ENCODE data around the gene ACTN4.

The ACTN4 gene

GRCh38 chr19:38690832-38691231 is 43.4 kb downstream of the ACTN4 start:
- peaks cover 16% of the 10 kb centered on the region for H3K4me1 ChIP-seq
- H3K9me3 ChIP-seq: no peaks in the 10 kb centered on the region
- no peak overlapping the region for H3K4me3 ChIP-seq (ENCODE audit: low read depth, low read length)
- H3K27me3 ChIP-seq: no peaks in the 10 kb centered on the region
- no peak for TF ChIP-seq CTCF (IDR thresholded peaks at IDR 0.05; ENCODE audit: low read depth, low read length)
- H3K36me3 ChIP-seq: peaks cover 20% of the 10 kb centered on the region
- DNase-seq: no peak

- Histone ChIP-seq H3K27me3 (no peaks in the 10 kb centered on the region), H3K4me3 (ENCODE audit: low read depth, low read length) (peak overlapping the region; percentile 18; the same call in 1 of the 2 replicates), H3K36me3 (peaks cover 22% of the 10 kb centered on the region)
These were observed 44.5 kb downstream of the ACTN4 start for GRCh38 chr19:38691938-38692457.

GRCh38 chr19:38692458-38693379 is 45.3 kb downstream of the ACTN4 start:
- Histone ChIP-seq H3K9me3 (no peaks in the 10 kb centered on the region), H3K4me1 (peaks cover 16% of the 10 kb centered on the region), H3K4me3 (ENCODE audit: low read depth, low read length) (peak overlapping the region; percentile 18; the same call in 1 of the 2 replicates), H3K27me3 (no peaks in the 10 kb centered on the region), H3K36me3 (peaks cover 20% of the 10 kb centered on the region)
- no peak for TF ChIP-seq CTCF (IDR thresholded peaks at IDR 0.05; ENCODE audit: low read depth, low read length)
- DNase-seq: no peak

More at GRCh38 chr19:38691938-38692457, 44.5 kb downstream of the ACTN4 start:
- Histone ChIP-seq H3K9me3 (no peaks in the 10 kb centered on the region), H3K4me1 (peaks cover 16% of the 10 kb centered on the region)
- DNase-seq: peak; percentile 82
- TF ChIP-seq CTCF (IDR thresholded peaks at IDR 0.05; ENCODE audit: low read depth, low read length): no peak

GRCh38 chr19:38693380-38694223 is 46.2 kb downstream of the ACTN4 start:
- H3K4me3 ChIP-seq (ENCODE audit: low read depth, low read length): no peak overlapping the region
- no peaks in the 10 kb centered on the region for H3K9me3 ChIP-seq
- no peak for TF ChIP-seq CTCF (IDR thresholded peaks at IDR 0.05; ENCODE audit: low read depth, low read length)
- H3K27me3 ChIP-seq: no peaks in the 10 kb centered on the region
- peaks cover 16% of the 10 kb centered on the region for H3K4me1 ChIP-seq
- H3K36me3 ChIP-seq: peaks cover 20% of the 10 kb centered on the region
- no peak for DNase-seq

- peaks cover 21% of the 10 kb centered on the region for H3K36me3 ChIP-seq
- no peak overlapping the region for H3K4me3 ChIP-seq (ENCODE audit: low read depth, low read length)
- no peaks in the 10 kb centered on the region for H3K27me3 ChIP-seq
- no peaks in the 10 kb centered on the region for H3K9me3 ChIP-seq
- no peak for TF ChIP-seq CTCF (IDR thresholded peaks at IDR 0.05; ENCODE audit: low read depth, low read length)
- DNase-seq: no peak
- H3K4me1 ChIP-seq: peaks cover 16% of the 10 kb centered on the region
These were observed 47.9 kb downstream of the ACTN4 start for GRCh38 chr19:38695317-38695683.

All from BE2C (cell line).